SK-N-MC (cell line): Measurements from ENCODE around the gene TAF1B.

Source experiments
- EZH2 ChIP-seq: fragments of 200-600 bp; sonication (generic); IDR thresholded peaks from one replicate; pipeline ENCODE4 v1.6.1; 2017; ENCODE audit warnings: antibody characterized with exemption
- POLR2AphosphoS5 ChIP-seq: IDR thresholded peaks from 2 replicates; pipeline ENCODE4 v1.6.1; 2012; ENCODE audit warnings: mild to moderate bottlenecking, low read depth, low read length, borderline replicate concordance

GRCh38 chr2:9808334-9809063 lies 34.8 kb upstream of the TAF1B start:
- TF ChIP-seq EZH2 (no peak), POLR2AphosphoS5 (no peak)
